Measurements from ENCODE around the gene IGF1.

The IGF1 gene

DNA sequence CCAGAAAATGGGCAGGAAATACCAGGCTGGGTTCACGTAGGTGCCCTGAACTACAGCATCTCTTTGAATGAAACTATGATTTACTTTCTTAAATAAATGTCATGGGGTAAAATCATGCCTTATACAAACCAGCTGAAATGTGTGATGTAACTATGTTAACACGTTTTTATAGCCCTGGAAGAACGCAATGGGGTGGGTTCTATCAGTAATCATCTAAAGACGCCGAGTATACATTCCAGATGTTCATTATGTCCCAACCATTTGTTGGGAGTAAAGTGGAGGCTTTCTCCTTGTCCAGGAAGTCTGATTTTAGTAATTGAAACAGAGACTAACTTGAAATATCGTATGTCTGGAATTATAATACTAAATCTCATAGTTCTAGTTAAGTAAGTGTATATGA, 16.2 kb upstream of the IGF1 start:
- Histone ChIP-seq H3K27me3 (replicated peaks; ENCODE audit: control insufficient read depth, insufficient read depth, low read length) (no peaks in the 10 kb centered on the region), H3K9me3 (ENCODE audit: control insufficient read depth, low read length) (peaks cover 9% of the 10 kb centered on the region), H3K36me3 (ENCODE audit: control insufficient read depth, insufficient read depth, low read length, severe bottlenecking) (no peaks in the 10 kb centered on the region), H3K4me3 (ENCODE audit: low read length) (no peak overlapping the region), H3K9ac (ENCODE audit: low read length) (no peak overlapping the region), H3K4me1 (ENCODE audit: control insufficient read depth, insufficient read depth, low read length) (peaks cover 2% of the 10 kb centered on the region)
- no peak for DNase-seq (ENCODE audit: low read depth)

DNA sequence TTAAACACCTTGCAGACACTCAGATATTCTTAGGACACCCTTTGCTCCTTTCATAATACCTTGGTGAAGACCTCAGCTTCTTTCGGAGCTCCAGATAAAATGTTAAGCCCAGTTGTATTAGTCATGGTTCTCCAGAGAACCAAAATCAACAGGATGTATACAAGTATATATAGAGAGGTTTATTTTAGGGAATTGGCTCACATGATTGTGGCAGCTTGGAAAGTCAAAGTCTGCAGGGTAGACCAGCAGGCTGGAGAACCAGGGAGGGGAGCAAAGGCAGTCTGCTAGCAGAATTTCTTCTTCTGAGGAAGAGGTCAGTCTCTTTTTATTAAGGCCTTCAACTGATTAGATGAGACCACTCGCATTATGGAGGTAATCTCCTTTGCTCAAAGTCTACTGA, 6.9 kb upstream of the IGF1 start:
- Histone ChIP-seq H3K9me3 (ENCODE audit: control insufficient read depth, low read length) (no peaks in the 10 kb centered on the region), H3K4me3 (ENCODE audit: low read length) (no peak overlapping the region), H3K4me1 (ENCODE audit: control insufficient read depth, insufficient read depth, low read length) (peaks cover 15% of the 10 kb centered on the region)

DNA sequence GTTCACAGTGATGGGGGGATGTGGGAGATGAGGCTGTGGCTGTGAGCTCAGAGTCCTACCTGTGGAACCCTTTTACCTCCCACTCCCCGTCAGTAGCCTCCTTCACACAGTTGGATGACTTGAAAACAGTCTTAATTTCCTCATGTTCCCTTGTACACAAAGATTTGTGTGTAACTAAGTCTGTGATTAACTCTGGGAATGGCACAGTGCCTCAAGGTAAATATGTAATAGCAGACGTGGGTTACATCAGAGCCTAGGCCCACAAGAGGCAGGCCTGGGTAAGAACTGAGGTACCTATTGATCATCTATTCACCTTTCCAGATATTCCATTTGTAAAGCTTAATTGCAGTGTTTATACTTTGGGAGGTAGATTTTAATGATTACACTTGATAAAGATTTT, 5.8 kb upstream of the IGF1 start:
- Histone ChIP-seq H3K4me3 (ENCODE audit: low read length) (no peak overlapping the region), H3K27me3 (replicated peaks; ENCODE audit: control insufficient read depth, insufficient read depth, low read length) (no peaks in the 10 kb centered on the region), H3K9ac (ENCODE audit: low read length) (no peak overlapping the region), H3K36me3 (ENCODE audit: control insufficient read depth, insufficient read depth, low read length, severe bottlenecking) (no peaks in the 10 kb centered on the region), H3K4me1 (ENCODE audit: control insufficient read depth, insufficient read depth, low read length) (peaks cover 21% of the 10 kb centered on the region), H3K9me3 (ENCODE audit: control insufficient read depth, low read length) (no peaks in the 10 kb centered on the region)
- no peak for DNase-seq (ENCODE audit: low read depth)

More for the DNA sequence above, 6.9 kb upstream of the IGF1 start:
- H3K9ac ChIP-seq (ENCODE audit: low read length) = no peak overlapping the region
- no peaks in the 10 kb centered on the region for H3K36me3 ChIP-seq (ENCODE audit: control insufficient read depth, insufficient read depth, low read length, severe bottlenecking)
- no peak for DNase-seq (ENCODE audit: low read depth)
- no peaks in the 10 kb centered on the region for H3K27me3 ChIP-seq (replicated peaks; ENCODE audit: control insufficient read depth, insufficient read depth, low read length)

DNA sequence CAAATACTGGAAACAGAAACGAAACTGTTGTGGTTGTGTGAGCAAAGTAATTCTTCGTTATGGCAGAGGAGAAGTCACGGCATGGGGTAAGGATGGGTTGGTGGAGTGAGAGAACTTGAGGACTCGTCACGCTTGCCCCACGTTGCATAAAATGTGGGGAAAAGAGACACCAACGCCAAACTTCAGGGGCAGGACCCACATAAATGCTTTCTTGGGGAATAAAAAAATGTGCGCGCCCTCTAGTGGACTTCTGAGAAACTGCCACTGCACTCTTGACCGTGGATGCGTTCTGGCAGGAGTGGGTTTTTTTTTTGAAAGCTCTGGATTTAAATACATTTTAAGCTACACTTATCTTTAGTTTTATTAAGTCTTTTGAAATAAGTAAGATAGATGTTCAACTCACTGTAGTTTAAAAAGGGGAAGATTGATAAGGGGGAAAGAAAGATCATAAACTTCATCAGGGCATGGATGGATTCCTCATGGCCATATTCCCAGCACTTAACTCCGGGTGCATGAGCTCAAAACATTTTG, 4.1 kb upstream of the IGF1 start:
- Histone ChIP-seq H3K4me1 (ENCODE audit: control insufficient read depth, insufficient read depth, low read length) (peaks cover 35% of the 10 kb centered on the region), H3K4me3 (ENCODE audit: low read length) (peak overlapping the region; percentile 45), H3K9me3 (ENCODE audit: control insufficient read depth, low read length) (no peaks in the 10 kb centered on the region), H3K27me3 (replicated peaks; ENCODE audit: control insufficient read depth, insufficient read depth, low read length) (no peaks in the 10 kb centered on the region), H3K36me3 (ENCODE audit: control insufficient read depth, insufficient read depth, low read length, severe bottlenecking) (no peaks in the 10 kb centered on the region), H3K9ac (ENCODE audit: low read length) (peak overlapping the region; percentile 70)
- DNase-seq (ENCODE audit: low read depth) = peak; percentile 77

DNA sequence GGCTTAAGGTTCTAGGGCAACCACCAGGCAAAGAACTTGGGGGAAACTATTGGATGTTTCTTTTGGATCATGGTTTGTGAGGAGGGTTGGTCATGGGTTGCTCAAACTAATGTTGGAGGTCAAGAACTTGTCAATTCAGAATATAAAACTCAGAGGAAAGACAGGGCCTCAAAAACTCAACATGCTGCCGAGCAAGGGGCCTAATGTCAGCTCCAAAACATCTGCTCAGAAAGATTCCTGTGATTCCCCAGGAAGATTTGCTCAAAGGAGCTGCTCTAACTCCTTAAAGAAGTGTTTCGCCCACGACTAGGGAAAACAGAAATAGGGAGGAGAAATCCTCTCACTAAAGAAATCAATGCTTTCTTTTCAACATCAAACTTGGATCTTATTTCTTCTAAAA, 3.7 kb upstream of the IGF1 start:
- no peaks in the 10 kb centered on the region for H3K27me3 ChIP-seq (replicated peaks; ENCODE audit: control insufficient read depth, insufficient read depth, low read length)
- H3K4me3 ChIP-seq (ENCODE audit: low read length) = peak overlapping the region; percentile 45
- H3K9ac ChIP-seq (ENCODE audit: low read length) = peak overlapping the region; percentile 70
- no peak for DNase-seq (ENCODE audit: low read depth)
- H3K36me3 ChIP-seq (ENCODE audit: control insufficient read depth, insufficient read depth, low read length, severe bottlenecking) = no peaks in the 10 kb centered on the region
- H3K4me1 ChIP-seq (ENCODE audit: control insufficient read depth, insufficient read depth, low read length) = peaks cover 35% of the 10 kb centered on the region
- no peaks in the 10 kb centered on the region for H3K9me3 ChIP-seq (ENCODE audit: control insufficient read depth, low read length)

DNA sequence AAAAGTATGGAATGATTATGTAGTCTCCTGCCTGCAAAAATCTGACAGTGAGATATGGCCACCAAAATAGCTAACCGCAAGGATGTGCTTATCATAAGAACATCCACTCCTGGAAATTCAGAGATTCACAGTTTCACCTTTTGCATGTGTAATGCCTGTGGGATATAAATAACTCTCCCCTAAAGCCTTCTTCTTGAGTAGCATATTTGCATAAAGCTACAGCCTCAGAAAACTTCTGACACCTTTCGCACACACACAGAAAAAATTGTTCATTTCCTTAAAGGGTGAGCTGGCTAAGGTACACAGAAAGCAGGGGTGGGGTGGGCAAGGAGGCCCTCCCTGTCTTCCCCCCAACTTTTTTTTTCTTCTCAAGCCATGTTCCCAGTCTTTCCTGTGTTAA, 3.1 kb upstream of the IGF1 start:
- Histone ChIP-seq H3K27me3 (replicated peaks; ENCODE audit: control insufficient read depth, insufficient read depth, low read length) (no peaks in the 10 kb centered on the region), H3K9ac (ENCODE audit: low read length) (no peak overlapping the region), H3K4me1 (ENCODE audit: control insufficient read depth, insufficient read depth, low read length) (peaks cover 40% of the 10 kb centered on the region), H3K9me3 (ENCODE audit: control insufficient read depth, low read length) (no peaks in the 10 kb centered on the region), H3K36me3 (ENCODE audit: control insufficient read depth, insufficient read depth, low read length, severe bottlenecking) (no peaks in the 10 kb centered on the region), H3K4me3 (ENCODE audit: low read length) (no peak overlapping the region)
- no peak for DNase-seq (ENCODE audit: low read depth)

DNA sequence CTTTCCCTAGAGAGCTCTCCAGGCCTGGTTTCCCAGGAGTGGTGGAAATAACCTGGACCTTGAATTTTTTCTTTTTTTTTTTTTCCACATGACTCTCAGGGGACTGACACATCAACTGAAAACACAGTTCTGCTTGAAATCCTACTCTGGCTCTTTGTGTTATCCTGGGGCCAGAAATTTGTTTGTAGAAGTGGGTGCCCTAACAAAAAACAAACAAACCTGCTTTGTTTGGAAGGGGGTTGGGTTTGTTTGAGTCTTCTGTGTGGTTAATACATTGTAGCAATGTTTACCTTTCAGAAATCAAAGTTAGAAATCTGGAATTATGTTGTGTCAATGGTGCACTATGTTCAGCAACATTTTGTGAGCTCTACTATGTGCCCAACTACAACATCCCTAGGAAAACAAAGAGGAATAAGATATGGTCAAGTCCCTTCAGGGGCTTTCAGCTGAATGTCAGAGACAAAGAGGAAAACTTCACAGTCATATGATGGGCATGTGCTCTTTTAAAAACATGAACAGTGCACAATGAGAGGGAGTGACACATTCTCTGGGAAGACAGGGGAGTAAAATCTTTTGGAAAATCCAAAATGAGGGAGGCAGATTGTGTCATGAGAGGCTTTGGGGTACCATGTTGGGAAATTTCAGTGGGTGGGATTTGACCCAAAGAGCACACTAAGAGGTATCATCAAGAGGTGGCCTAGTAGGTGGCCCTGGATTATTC, 1.5 kb upstream of the IGF1 start:
- Histone ChIP-seq H3K27me3 (replicated peaks; ENCODE audit: control insufficient read depth, insufficient read depth, low read length) (no peaks in the 10 kb centered on the region), H3K4me1 (ENCODE audit: control insufficient read depth, insufficient read depth, low read length) (peaks cover 46% of the 10 kb centered on the region), H3K4me3 (ENCODE audit: low read length) (no peak overlapping the region), H3K9me3 (ENCODE audit: control insufficient read depth, low read length) (no peaks in the 10 kb centered on the region), H3K36me3 (ENCODE audit: control insufficient read depth, insufficient read depth, low read length, severe bottlenecking) (no peaks in the 10 kb centered on the region), H3K9ac (ENCODE audit: low read length) (no peak overlapping the region)
- DNase-seq (ENCODE audit: low read depth) = no peak

DNA sequence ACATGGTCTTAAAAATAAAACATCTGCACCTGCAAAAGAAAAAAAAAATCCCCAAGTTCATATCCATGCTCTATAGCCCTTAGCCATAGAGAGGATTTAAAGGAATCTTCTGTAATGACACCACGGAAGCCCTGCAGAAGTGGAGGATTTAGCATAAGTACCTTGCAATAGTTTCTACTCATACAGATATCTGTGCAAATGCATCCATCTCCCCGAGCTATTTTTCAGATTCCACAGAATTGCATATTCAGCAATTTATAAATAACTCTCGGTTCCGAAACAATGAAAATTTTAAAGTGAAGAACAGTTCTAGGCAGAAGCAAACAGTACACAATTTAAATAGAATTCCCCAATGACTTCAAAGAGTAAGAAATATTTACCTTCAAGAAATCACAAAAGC, 424 bp downstream of the IGF1 start:
- no peaks in the 10 kb centered on the region for H3K27me3 ChIP-seq (replicated peaks; ENCODE audit: control insufficient read depth, insufficient read depth, low read length)
- H3K9me3 ChIP-seq (ENCODE audit: control insufficient read depth, low read length) = no peaks in the 10 kb centered on the region
- no peak for DNase-seq (ENCODE audit: low read depth)
- H3K4me1 ChIP-seq (ENCODE audit: control insufficient read depth, insufficient read depth, low read length) = peaks cover 45% of the 10 kb centered on the region
- peak overlapping the region; percentile 83 for H3K9ac ChIP-seq (ENCODE audit: low read length)
- peaks cover 7% of the 10 kb centered on the region for H3K36me3 ChIP-seq (ENCODE audit: control insufficient read depth, insufficient read depth, low read length, severe bottlenecking)
- peak overlapping the region; percentile 74 for H3K4me3 ChIP-seq (ENCODE audit: low read length)

DNA sequence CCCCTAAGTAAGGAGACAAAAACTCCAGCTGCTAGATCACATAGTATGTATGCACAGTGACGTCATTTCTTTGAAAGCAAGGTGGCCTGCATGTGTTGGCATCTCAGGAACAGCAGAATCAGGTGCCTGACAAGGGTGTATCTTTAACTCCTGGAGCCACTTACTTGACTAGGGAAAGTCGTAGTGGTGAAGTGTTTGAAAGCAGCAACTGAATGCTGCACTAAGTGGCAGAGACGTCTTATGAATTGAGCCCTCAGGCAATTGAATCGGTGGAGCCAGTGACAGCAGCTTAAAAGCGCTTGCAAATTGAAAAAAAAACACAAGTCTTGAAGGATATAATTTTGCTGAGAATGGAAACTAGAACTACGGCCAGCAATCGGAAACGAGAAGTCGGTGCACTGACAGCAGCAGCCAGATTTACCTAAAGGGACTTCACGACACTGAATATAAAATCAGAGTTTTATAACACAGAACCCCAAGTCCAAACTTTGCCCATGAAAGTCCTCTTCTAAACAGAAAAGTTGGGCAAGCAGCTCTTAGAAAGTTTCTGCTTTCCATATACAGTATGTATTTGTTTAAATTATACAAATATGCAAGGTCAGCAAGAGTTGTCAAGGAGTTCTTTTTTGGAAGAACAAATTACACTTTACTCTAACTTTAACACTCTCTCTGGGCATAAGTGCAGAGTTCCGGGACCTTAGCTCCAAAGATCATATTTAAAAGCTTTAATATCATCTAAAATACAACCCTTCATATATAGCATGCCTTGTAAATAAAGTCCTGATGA, 1.1 kb downstream of the IGF1 start:
- Histone ChIP-seq H3K9ac (ENCODE audit: low read length) (peak overlapping the region; percentile 83), H3K4me1 (ENCODE audit: control insufficient read depth, insufficient read depth, low read length) (peaks cover 41% of the 10 kb centered on the region), H3K36me3 (ENCODE audit: control insufficient read depth, insufficient read depth, low read length, severe bottlenecking) (peaks cover 14% of the 10 kb centered on the region), H3K27me3 (replicated peaks; ENCODE audit: control insufficient read depth, insufficient read depth, low read length) (no peaks in the 10 kb centered on the region), H3K4me3 (ENCODE audit: low read length) (peak overlapping the region; percentile 74), H3K9me3 (ENCODE audit: control insufficient read depth, low read length) (no peaks in the 10 kb centered on the region)
- peak; percentile 42 for DNase-seq (ENCODE audit: low read depth)

DNA sequence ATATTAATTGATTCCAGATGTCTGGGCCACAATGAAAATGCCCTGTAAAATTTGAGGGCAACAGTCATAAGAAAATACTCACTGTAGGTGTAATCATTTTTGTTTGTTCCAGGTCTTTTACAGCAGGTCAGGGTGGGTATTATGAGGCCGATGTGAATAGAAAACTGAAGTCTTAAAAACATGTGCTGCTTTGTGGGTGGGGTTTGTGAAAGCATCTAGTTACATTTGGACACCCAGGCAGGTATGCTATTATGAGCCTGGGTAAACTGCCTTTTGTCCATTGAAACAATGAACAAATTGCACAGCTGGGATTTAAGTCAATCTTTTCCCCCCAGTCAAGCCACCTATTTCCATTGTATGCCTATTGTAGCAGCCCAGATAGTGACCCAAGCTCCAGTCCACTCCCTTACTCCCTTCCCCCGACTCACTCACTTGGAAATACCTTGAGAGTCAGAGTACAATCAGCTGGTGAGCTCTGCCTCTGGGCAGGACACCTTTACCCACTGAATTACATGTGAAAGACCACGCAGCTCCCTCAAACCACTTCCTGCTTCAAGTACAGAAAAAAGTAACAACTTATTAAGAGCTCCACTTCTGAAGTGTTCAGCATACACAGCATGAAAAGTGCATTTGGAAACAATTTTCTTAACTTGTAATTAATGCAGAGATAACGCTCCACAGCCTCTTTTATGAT, 1.8 kb downstream of the IGF1 start:
- no peak for DNase-seq (ENCODE audit: low read depth)
- Histone ChIP-seq H3K9me3 (ENCODE audit: control insufficient read depth, low read length) (no peaks in the 10 kb centered on the region), H3K27me3 (replicated peaks; ENCODE audit: control insufficient read depth, insufficient read depth, low read length) (no peaks in the 10 kb centered on the region), H3K9ac (ENCODE audit: low read length) (peak overlapping the region; percentile 83), H3K36me3 (ENCODE audit: control insufficient read depth, insufficient read depth, low read length, severe bottlenecking) (peaks cover 20% of the 10 kb centered on the region), H3K4me1 (ENCODE audit: control insufficient read depth, insufficient read depth, low read length) (peaks cover 33% of the 10 kb centered on the region), H3K4me3 (ENCODE audit: low read length) (peak overlapping the region; percentile 74)

DNA sequence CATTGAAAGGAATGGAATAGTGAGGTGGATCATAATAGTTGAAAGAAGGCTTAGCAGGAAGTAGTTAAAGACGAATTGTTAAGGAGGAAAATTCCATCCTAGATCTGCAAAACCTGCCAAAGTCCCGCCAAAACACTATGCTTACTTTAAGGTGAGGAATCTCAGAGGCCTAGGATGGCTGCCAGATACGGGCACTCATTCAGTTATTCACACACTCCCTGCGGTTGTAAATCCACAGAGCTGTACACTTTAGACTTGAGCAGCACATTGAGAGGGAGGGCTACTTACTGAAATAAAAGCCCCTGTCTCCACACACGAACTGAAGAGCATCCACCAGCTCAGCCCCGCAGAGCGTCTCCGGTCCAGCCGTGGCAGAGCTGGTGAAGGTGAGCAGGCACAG, 5.0 kb downstream of the IGF1 start:
- H3K9me3 ChIP-seq (ENCODE audit: control insufficient read depth, low read length) = no peaks in the 10 kb centered on the region

More for the DNA sequence above, 5.0 kb downstream of the IGF1 start:
- H3K4me3 ChIP-seq (ENCODE audit: low read length) = no peak overlapping the region
- H3K36me3 ChIP-seq (ENCODE audit: control insufficient read depth, insufficient read depth, low read length, severe bottlenecking) = peaks cover 26% of the 10 kb centered on the region
- H3K27me3 ChIP-seq (replicated peaks; ENCODE audit: control insufficient read depth, insufficient read depth, low read length) = no peaks in the 10 kb centered on the region
- peaks cover 30% of the 10 kb centered on the region for H3K4me1 ChIP-seq (ENCODE audit: control insufficient read depth, insufficient read depth, low read length)
- H3K9ac ChIP-seq (ENCODE audit: low read length) = no peak overlapping the region
- DNase-seq (ENCODE audit: low read depth) = no peak

All from adipocyte (in vitro differentiated cells).